ENCODE data around the gene FAM171A1. TPM values are rescaled to one million over a fixed set of nuclear protein-coding genes. Genes with fewer than 3 reads are reported as not detected.

FAM171A1 gene
- 10 to 100 TPM; 10.8 to 23.5 TPM for total RNA-seq
- 1 to 10 TPM; 3.4 to 8.6 TPM for polyA plus RNA-seq
- long read RNA-seq, donor 1, transcript FAM171A1-201 (8 exons, 3,952 nt), result major isoform, 15 of 15 reads
- long read RNA-seq, donor 1, partial matches to known transcripts, result 0 of 15 reads
- long read RNA-seq, donor 1, other reads (novel, unspliced or antisense), result 0 of 15 reads
- long read RNA-seq, donor 2, transcript FAM171A1-201 (8 exons, 3,952 nt), result major isoform, 6 of 6 reads
- long read RNA-seq, donor 2, partial matches to known transcripts, result 0 of 6 reads
- long read RNA-seq, donor 2, other reads (novel, unspliced or antisense), result 0 of 6 reads
- long read RNA-seq, donor 3, transcript FAM171A1-201 (8 exons, 3,952 nt), result major isoform, 6 of 6 reads
- long read RNA-seq, donor 3, partial matches to known transcripts, result 0 of 6 reads
- long read RNA-seq, donor 3, other reads (novel, unspliced or antisense), result 0 of 6 reads
- long read RNA-seq, donor 4, partial matches to known transcripts, result 0 of 4 reads
- long read RNA-seq, donor 4, other reads (novel, unspliced or antisense), result 0 of 4 reads
- long read RNA-seq, donor 5, transcript FAM171A1-201 (8 exons, 3,952 nt), result major isoform, 14 of 19 reads
- long read RNA-seq, donor 5, partial matches to known transcripts, result 5 of 19 reads
- long read RNA-seq, donor 5, other reads (novel, unspliced or antisense), result 0 of 19 reads

DNA sequence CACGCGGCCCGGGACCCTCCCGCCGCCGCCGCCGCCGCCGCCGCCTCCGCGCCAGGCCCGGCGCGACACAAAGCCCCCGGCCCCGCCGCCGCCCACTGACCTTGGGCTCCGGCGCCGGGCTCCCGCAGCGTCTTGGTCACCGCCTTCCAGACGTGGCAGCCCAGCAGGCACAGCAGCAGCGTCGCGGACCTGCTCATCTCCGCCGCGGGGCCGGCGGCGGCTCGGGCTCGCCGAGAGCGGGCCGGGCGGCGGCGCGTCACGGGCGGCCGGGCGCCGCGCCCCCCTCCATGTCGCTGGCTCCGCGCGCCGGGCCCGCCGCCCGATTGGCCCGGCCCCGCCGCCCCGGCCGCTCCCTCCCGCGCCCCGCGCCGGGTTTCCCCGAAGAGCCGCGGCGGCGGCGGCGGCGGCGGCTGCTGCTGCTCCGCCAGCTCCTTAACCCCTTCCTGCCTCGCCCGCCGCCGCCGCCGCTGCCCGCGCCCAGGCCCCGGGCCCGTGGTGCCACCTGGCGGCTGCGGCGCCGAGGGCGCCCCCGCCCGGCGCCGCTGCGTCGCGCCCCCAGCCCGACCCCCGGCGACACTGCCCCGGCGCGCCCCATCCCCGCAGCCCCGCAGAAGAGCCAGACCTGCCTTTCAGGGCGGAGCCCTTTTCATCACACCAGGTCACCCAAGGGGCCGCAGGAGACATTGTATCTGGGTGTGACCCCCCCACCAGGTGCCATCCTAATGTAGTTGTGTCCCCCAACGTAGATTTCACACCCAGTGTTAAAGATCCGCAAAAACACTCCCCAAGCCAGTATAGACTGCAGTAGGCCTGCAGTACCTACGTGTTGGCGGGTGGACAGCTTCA lies at the start of gene FAM171A1:
TSS of gene FAM171A1 (minus strand) at position 434 of the 846 bp plus-strand sequence. CDS start at position 197, 237 bp downstream.
- DNase-seq (peak; percentile 74 to 83 (median 79)), ATAC-seq (ENCODE audit: insufficient read depth, low FRiP score) (peak; percentile 66)
- no peaks in the 10 kb centered on the region for H3K9me3 ChIP-seq (ENCODE audit: control insufficient read depth in 4 of 4, insufficient read depth in 3 of 4, low read length in 3 of 4)
- H3K4me3 ChIP-seq, result peak within 1 kb of the TSS; percentile 72
- peaks cover 0 to 24% (median 5%) of the 10 kb centered on the region in 5 donors for H3K4me1 ChIP-seq (ENCODE audit: control insufficient read depth in 5 of 5, insufficient read depth in 5 of 5, low read length in 5 of 5)
- peak within 1 kb of the TSS; percentile 56 to 83 for H3K9ac ChIP-seq (ENCODE audit: insufficient read depth in 1 of 2, low read length in 2 of 2)
- H3K27me3 ChIP-seq (ENCODE audit: control insufficient read depth in 3 of 3, insufficient read depth in 3 of 3, low read length in 2 of 3), result no peaks in the 10 kb centered on the region
- WGBS, 2 donors, result 2 to 3% methylated on average over 62 to 115 of the region's 115 CpGs
- H3K36me3 ChIP-seq (ENCODE audit: control insufficient read depth in 4 of 4, insufficient read depth in 4 of 4, low read length in 4 of 4), result no peaks in the 10 kb centered on the region
- TF ChIP-seq, protein P1, sequence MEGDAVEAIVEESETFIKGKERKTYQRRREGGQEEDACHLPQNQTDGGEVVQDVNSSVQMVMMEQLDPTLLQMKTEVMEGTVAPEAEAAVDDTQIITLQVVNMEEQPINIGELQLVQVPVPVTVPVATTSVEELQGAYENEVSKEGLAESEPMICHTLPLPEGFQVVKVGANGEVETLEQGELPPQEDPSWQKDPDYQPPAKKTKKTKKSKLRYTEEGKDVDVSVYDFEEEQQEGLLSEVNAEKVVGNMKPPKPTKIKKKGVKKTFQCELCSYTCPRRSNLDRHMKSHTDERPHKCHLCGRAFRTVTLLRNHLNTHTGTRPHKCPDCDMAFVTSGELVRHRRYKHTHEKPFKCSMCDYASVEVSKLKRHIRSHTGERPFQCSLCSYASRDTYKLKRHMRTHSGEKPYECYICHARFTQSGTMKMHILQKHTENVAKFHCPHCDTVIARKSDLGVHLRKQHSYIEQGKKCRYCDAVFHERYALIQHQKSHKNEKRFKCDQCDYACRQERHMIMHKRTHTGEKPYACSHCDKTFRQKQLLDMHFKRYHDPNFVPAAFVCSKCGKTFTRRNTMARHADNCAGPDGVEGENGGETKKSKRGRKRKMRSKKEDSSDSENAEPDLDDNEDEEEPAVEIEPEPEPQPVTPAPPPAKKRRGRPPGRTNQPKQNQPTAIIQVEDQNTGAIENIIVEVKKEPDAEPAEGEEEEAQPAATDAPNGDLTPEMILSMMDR (IDR thresholded peaks at IDR 0.05; ENCODE audit: control extremely low read depth, extremely low read depth), result no peak
- peak within 1 kb of the TSS in 1 of 2 donors; percentile 80 for H3K27ac ChIP-seq (ENCODE audit: low read depth in 1 of 2, low read length in 1 of 2)

GRCh38 chr10:15420858-15421257 lies 49.8 kb upstream of the FAM171A1 start:
- ATAC-seq (ENCODE audit: insufficient read depth, low FRiP score), result no peak

DNA sequence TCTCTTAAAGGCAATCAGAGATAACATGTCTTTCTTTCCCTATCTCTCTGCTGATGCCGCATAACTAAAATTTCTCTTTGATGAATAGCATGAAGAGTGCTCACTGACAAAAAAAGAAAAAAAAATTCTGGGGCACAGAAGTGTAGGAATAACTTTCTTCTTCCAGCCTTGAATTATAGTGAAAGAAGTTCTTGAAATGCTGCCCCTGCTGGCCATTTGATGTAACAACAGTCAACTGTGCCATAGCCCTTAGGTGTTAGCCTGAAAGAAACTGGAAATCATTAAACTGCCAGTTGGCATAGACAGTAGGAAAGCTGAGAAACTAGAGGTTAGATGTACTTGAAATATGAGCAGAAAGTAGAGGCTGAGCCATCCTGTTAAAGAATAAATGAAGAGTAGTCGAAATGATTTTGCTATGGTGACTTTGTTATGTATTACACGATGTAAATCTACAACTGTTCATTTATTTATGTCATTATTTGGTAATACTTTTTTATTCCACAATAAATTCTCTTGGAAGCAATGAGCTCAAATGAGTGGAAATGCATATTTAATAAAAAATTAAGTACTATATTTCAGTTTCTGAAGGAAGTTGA lies 48.3 kb upstream of the FAM171A1 start:
- peak in 2 of 3 donors; percentile 56 to 59 for DNase-seq
- no peak for ATAC-seq (ENCODE audit: insufficient read depth, low FRiP score)
- Histone ChIP-seq H3K27ac (ENCODE audit: low read depth in 1 of 2, low read length in 1 of 2) (no peak overlapping the region), H3K9ac (ENCODE audit: insufficient read depth in 1 of 2, low read length in 2 of 2) (no peak overlapping the region), H3K9me3 (ENCODE audit: control insufficient read depth in 4 of 4, insufficient read depth in 3 of 4, low read length in 3 of 4) (no peaks in the 10 kb centered on the region), H3K4me3 (no peak overlapping the region), H3K36me3 (ENCODE audit: control insufficient read depth in 4 of 4, insufficient read depth in 4 of 4, low read length in 4 of 4) (no peaks in the 10 kb centered on the region), H3K27me3 (ENCODE audit: control insufficient read depth in 3 of 3, insufficient read depth in 3 of 3, low read length in 2 of 3) (no peaks in the 10 kb centered on the region), H3K4me1 (ENCODE audit: control insufficient read depth in 5 of 5, insufficient read depth in 5 of 5, low read length in 5 of 5) (no peaks in the 10 kb centered on the region)
- TF ChIP-seq, protein P1 (IDR thresholded peaks at IDR 0.05; ENCODE audit: control extremely low read depth, extremely low read depth), result peak; percentile 39
- WGBS, 2 donors, result 23 to 42% methylated on average over 3 of the region's 3 CpGs

More at GRCh38 chr10:15420858-15421257, 49.8 kb upstream of the FAM171A1 start:
- no peaks in the 10 kb centered on the region for H3K4me1 ChIP-seq (ENCODE audit: control insufficient read depth in 5 of 5, insufficient read depth in 5 of 5, low read length in 5 of 5)
- TF ChIP-seq, protein P1 (IDR thresholded peaks at IDR 0.05; ENCODE audit: control extremely low read depth, extremely low read depth), result no peak
- WGBS, 2 donors, result 58 to 63% methylated on average over 4 of the region's 4 CpGs
- no peak overlapping the region for H3K27ac ChIP-seq (ENCODE audit: low read depth in 1 of 2, low read length in 1 of 2)
- no peaks in the 10 kb centered on the region for H3K36me3 ChIP-seq (ENCODE audit: control insufficient read depth in 4 of 4, insufficient read depth in 4 of 4, low read length in 4 of 4)
- no peak overlapping the region for H3K9ac ChIP-seq (ENCODE audit: insufficient read depth in 1 of 2, low read length in 2 of 2)
- H3K27me3 ChIP-seq (ENCODE audit: control insufficient read depth in 3 of 3, insufficient read depth in 3 of 3, low read length in 2 of 3), result no peaks in the 10 kb centered on the region
- no peaks in the 10 kb centered on the region for H3K9me3 ChIP-seq (ENCODE audit: control insufficient read depth in 4 of 4, insufficient read depth in 3 of 4, low read length in 3 of 4)
- DNase-seq, result no peak
- no peak overlapping the region for H3K4me3 ChIP-seq

All from lung (tissue), 16 donors.